ENCODE results near the gene SCAF8. TPM values are rescaled to one million over a fixed set of nuclear protein-coding genes. Genes with fewer than 3 reads are reported as not detected.

The SCAF8 gene
- total and polyA plus RNA-seq, 2 of the 8 experiments (the other 6 are each of a cell fraction or from before 2014, with no cell fraction given): 20.3 to 46.3 TPM

DNA sequence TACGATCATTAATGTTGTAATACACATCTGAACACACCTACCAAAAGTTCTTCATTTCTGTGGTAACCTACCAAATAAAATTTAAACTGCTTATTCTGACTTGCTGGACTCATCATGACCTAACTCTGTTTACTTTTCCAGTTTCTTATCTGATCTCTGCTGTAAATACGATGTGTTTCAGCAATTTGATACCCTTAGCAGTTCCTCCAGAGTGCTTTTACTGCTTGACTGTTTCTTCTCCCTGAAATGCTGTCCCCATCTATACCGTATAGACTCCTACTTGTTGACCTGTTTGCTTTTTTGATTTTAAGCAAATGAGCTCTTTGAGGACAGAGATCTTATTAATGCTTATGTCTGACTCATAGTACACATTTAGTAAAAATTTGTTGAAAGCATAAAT is 119.5 kb downstream of the SCAF8 start:
- no peak overlapping the region for H3K4ac ChIP-seq (replicated peaks; ENCODE audit: insufficient read length, low read depth, low read length)
- H3K14ac ChIP-seq (ENCODE audit: insufficient read length): no peak overlapping the region
- POLR2A ChIA-PET (ENCODE audit: partially characterized antibody): interaction anchor here (0.6 to 1.5 kb wide), 3 partner anchors 10 to 159 kb away, joined by 4 read pairs; no protein-coding TSS in a partner anchor
- no peak for TF ChIP-seq BCL11A (IDR thresholded peaks at IDR 0.05; ENCODE audit: low read depth in 2 of 2, low read length in 2 of 2)
- TF ChIP-seq EGR1 (IDR thresholded peaks at IDR 0.05; ENCODE audit: borderline replicate concordance, low read depth, low read length): no peak
- no peak for TF ChIP-seq GABPA (IDR thresholded peaks at IDR 0.05; ENCODE audit: borderline replicate concordance, insufficient read depth, low read length)
- TF ChIP-seq NANOG (IDR thresholded peaks at IDR 0.05; ENCODE audit: insufficient read depth, low read depth, low read length, poor library complexity, severe bottlenecking): no peak
- TF ChIP-seq POU5F1 (IDR thresholded peaks at IDR 0.05; ENCODE audit: low read depth, low read length): no peak
- no peak for TF ChIP-seq TAF1 (IDR thresholded peaks at IDR 0.05; ENCODE audit: low read depth, low read length)
- TF ChIP-seq, protein P1, sequence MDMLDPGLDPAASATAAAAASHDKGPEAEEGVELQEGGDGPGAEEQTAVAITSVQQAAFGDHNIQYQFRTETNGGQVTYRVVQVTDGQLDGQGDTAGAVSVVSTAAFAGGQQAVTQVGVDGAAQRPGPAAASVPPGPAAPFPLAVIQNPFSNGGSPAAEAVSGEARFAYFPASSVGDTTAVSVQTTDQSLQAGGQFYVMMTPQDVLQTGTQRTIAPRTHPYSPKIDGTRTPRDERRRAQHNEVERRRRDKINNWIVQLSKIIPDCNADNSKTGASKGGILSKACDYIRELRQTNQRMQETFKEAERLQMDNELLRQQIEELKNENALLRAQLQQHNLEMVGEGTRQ (IDR thresholded peaks at IDR 0.05; ENCODE audit: low read length): no peak
- no peak for TF ChIP-seq SP1 (IDR thresholded peaks at IDR 0.05; ENCODE audit: low read depth, low read length)
- no peak for TF ChIP-seq SP4 (IDR thresholded peaks at IDR 0.05; ENCODE audit: low read length)
- no peak for TF ChIP-seq EP300 (IDR thresholded peaks at IDR 0.05; ENCODE audit: borderline replicate concordance in 1 of 2, low read depth in 2 of 2, low read length in 2 of 2)
- no peak for TF ChIP-seq YY1 (IDR thresholded peaks at IDR 0.05; ENCODE audit: low read depth, low read length)
- no peak for TF ChIP-seq RNF2 (IDR thresholded peaks at IDR 0.05; ENCODE audit: borderline replicate concordance, low read depth, low read length, missing control alignments, poor library complexity, severe bottlenecking)
- TF ChIP-seq SIX5 (IDR thresholded peaks at IDR 0.05; ENCODE audit: low read depth, low read length): no peak

More for the DNA sequence above, 119.5 kb downstream of the SCAF8 start:
- no peak for DNase-seq (ENCODE audit: low read depth in 1 of 2, low spot score in 2 of 2)
- Histone ChIP-seq H2AFZ (ENCODE audit: low read length) (no peak overlapping the region), H2BK20ac (ENCODE audit: low read length) (no peak overlapping the region), H4K5ac (ENCODE audit: insufficient read length, low read depth, low read length) (no peak overlapping the region), H2BK15ac (ENCODE audit: low read length) (no peak overlapping the region), H3K79me1 (ENCODE audit: low read depth, low read length) (peaks cover 2% of the 10 kb centered on the region; the same call in 1 of the 2 replicates), H3K4me1 (replicated peaks in 1 of 4; ENCODE audit: control insufficient read depth in 3 of 4, insufficient read depth in 4 of 4, low read length in 3 of 4) (no peaks in the 10 kb centered on the region), H3K23ac (ENCODE audit: insufficient read length) (no peak overlapping the region), H3K9me3 (ENCODE audit: insufficient read depth in 2 of 2, low read depth in 1 of 2, low read length in 1 of 2) (no peaks in the 10 kb centered on the region), H3K56ac (replicated peaks; ENCODE audit: insufficient read length, low read depth, low read length) (no peak overlapping the region), H3K27me3 (replicated peaks in 1 of 4; ENCODE audit: control insufficient read depth in 3 of 4, extremely low read depth in 1 of 4, insufficient read depth in 3 of 4, low read length in 3 of 4) (no peaks in the 10 kb centered on the region), H4K91ac (replicated peaks; ENCODE audit: insufficient read length, low read length) (no peak overlapping the region), H3K36me3 (ENCODE audit: control insufficient read depth in 2 of 4, insufficient read depth in 4 of 4, low read length in 3 of 4) (no peaks in the 10 kb centered on the region), H2AK5ac (ENCODE audit: low read depth, low read length) (no peak overlapping the region), H3K18ac (ENCODE audit: extremely low read depth, low read length) (no peak overlapping the region), H3K23me2 (ENCODE audit: low read depth, low read length) (no peaks in the 10 kb centered on the region), H3K27ac (ENCODE audit: low read depth, low read length) (no peak overlapping the region), H3K79me2 (ENCODE audit: control insufficient read depth in 1 of 2, insufficient read depth in 2 of 2, low read length in 2 of 2) (peaks cover 0 to 37% of the 10 kb centered on the region in 2 experiments; a peak in 2 of 4 replicates), H4K20me1 (replicated peaks in 1 of 2; ENCODE audit: control insufficient read depth in 1 of 2, insufficient read depth in 2 of 2, low read length in 2 of 2) (peaks cover 0 to 2% of the 10 kb centered on the region in 2 experiments), H2BK120ac (replicated peaks; ENCODE audit: low read depth, low read length) (no peak overlapping the region), H2BK12ac (ENCODE audit: low read depth, low read length) (no peak overlapping the region), H2BK5ac (ENCODE audit: low read depth, low read length) (no peak overlapping the region), H3K4me3 (ENCODE audit: extremely low read depth in 1 of 4, insufficient read depth in 2 of 4, low read depth in 3 of 4, low read length in 4 of 4) (no peak overlapping the region), H3K9ac (replicated peaks in 1 of 4; ENCODE audit: extremely low read depth in 1 of 4, low read depth in 3 of 4, low read length in 3 of 4) (no peak overlapping the region), H4K8ac (ENCODE audit: extremely low read depth, insufficient read depth, low read length) (no peak overlapping the region), H3K4me2 (ENCODE audit: insufficient read depth in 1 of 2, low read depth in 2 of 2, low read length in 2 of 2) (no peak overlapping the region)
- CTCF ChIA-PET (ENCODE audit: partially characterized antibody): interaction anchor here (1.0 to 2.8 kb wide), 5 partner anchors 9 to 178 kb away, joined by 3 to 10 read pairs (median 6); no protein-coding TSS in a partner anchor
- FAIRE-seq: no peak
- 91% methylated on average over 3 of the region's 3 CpGs; no CpG with 5 or more reads in 1 of the 2 experiments for WGBS, 2 experiments (ENCODE audit: extremely low coverage in 1 of 2, insufficient coverage in 1 of 2, insufficient read length in 1 of 2, insufficient replicate concordance in 2 of 2, low coverage in 1 of 2, low lambda C conversion rate in 2 of 2, missing lambda C conversion rate in 1 of 2)
